Kidney (tissue), 11 donors: ENCODE data around the gene NPY4R2. TPM values are rescaled to one million over a fixed set of nuclear protein-coding genes. Genes with fewer than 3 reads are reported as not detected.
"Not testable (repeated sequence)": the region's sequence is repeated elsewhere in the genome, so short reads cannot be mapped to it uniquely, and the experiment has no call there.

Experiments used
- DNase-seq, 5 donors: peaks; one replicate each; pipeline ENCODE4 v3.0.0-alpha.2; 2013 to 2020
- FAIRE-seq: peaks from 2 replicates; lab custom pipeline; 2012; peaks lifted over from hg19 to GRCh38; lab: Jason Lieb, UNC
- H3K27ac ChIP-seq, 2 donors: one replicate each; pipeline ENCODE4 v1.7.0; 2013; ENCODE audit warnings: low read depth in 2 of 2, low read length in 2 of 2, inconsistent platforms in 1 of 2
- H3K27me3 ChIP-seq: one replicate; pipeline ENCODE4 v1.7.1; 2013; ENCODE audit warnings: low read length, inconsistent platforms; ENCODE audit not compliant: control insufficient read depth, insufficient read depth
- H3K36me3 ChIP-seq, 3 donors: one replicate each; pipeline versions ENCODE4 v1.7.0 to v1.7.1; 2013; ENCODE audit warnings: low read length in 3 of 3, control low read depth in 1 of 3, inconsistent platforms in 1 of 3; ENCODE audit not compliant: insufficient read depth in 3 of 3, control insufficient read depth in 2 of 3
- H3K4me1 ChIP-seq, 3 donors: one replicate each; pipeline versions ENCODE4 v1.7.0 to v1.7.1; 2013; ENCODE audit warnings: low read length in 3 of 3, inconsistent platforms in 1 of 3, low read depth in 1 of 3; ENCODE audit not compliant: control insufficient read depth in 2 of 3, insufficient read depth in 2 of 3
- H3K4me3 ChIP-seq, 3 donors: one replicate each; pipeline versions ENCODE4 v1.7.0 to v1.8.1; 2013; ENCODE audit warnings: low read length in 3 of 3, control low read depth in 1 of 3, inconsistent platforms in 1 of 3
- H3K9ac ChIP-seq, 3 donors: one replicate each; pipeline versions ENCODE4 v1.7.0 to v1.7.1; 2013; ENCODE audit warnings: low read length in 3 of 3, control low read depth in 1 of 3, inconsistent platforms in 1 of 3
- H3K9me3 ChIP-seq, 3 donors: one replicate each; pipeline versions ENCODE4 v1.7.0 to v1.7.1; 2013; ENCODE audit warnings: low read length in 3 of 3, control low read depth in 1 of 3, inconsistent platforms in 1 of 3; ENCODE audit not compliant: control insufficient read depth in 2 of 3, insufficient read depth in 1 of 3
- intact Hi-C: fragments of 100-400 bp; cut with DNase I; formaldehyde crosslinking; loops from one replicate; pipeline ENCODE4 v1.11.1; 2022
- polyA plus RNA-seq: library from polyadenylated mRNA; stranded (reverse); fragments of 350-450 nt; fragmentation: Illumina TruSeq; extraction: RNeasy Lipid Tissue Mini Kit (QIAGEN cat#74804); gene quantifications from one replicate; pipeline ENCODE4 v1.2.3, GENCODE V29; 2014; ENCODE audit warnings: low read depth, low replicate concordance; ENCODE audit not compliant: insufficient read depth
- total RNA-seq: library from RNA; stranded (reverse); fragmentation: NEBNext Ultra II Directional; extraction: Animal tissue kit (Norgen Biotek cat#: 25700); gene quantifications from one replicate; pipeline ENCODE4 v1.2.1, GENCODE V29; 2021
- donor health status: control.
- donor health status: control.
- donor health status: DM: yes; HTN: yes; CAD: no.
- donor health status: Normal renal cell carcinoma (clear cell type).

The NPY4R2 gene
- total and polyA plus RNA-seq, 2 donors from 2014 or later = not detected

DNA sequence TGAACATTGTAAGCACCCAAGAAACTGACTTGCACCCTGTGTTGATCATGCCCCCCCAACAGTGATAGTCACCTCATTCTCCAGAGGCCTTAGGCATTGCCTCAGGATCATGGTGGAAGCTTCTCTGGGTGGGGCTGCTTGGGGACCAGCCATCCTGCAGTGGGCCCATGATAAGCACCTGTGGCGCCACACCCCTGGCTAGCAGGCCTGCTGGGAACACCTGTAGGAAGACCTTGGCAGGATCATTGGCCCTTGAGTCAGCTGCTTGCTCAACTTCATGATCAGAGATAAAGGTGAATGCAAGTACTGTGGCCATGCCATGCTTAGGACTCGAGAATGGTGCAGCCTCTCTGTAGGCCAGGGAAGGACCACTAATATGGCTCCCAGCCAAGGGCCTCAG, 42.2 kb downstream of the NPY4R2 start:
- DNase-seq, FAIRE-seq, intact Hi-C loops: not testable (repeated sequence)

DNA sequence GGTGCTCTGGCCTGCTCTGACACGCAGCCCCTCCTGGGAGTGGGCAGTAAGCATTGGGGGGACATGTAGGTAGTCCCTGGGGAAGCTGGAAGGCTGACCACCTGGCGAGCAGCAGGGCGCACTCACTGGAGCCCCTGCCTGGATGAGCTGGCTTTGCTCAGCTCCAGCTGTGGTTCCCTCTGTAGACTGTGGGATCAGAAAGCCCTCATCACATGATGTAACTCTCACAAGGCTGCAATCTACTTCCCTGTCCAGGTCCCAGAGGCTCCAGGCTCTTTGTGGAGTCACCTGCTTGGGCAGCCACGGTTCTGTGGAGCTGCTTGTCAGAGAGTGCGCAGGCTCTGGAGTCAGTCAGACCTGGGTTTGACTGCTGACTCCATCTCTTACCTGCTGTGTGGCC, 44.3 kb downstream of the NPY4R2 start:
- H3K9ac ChIP-seq, H3K27ac ChIP-seq, H3K4me1 ChIP-seq, H3K9me3 ChIP-seq, DNase-seq, H3K27me3 ChIP-seq, H3K36me3 ChIP-seq, intact Hi-C loops, FAIRE-seq, H3K4me3 ChIP-seq: not testable (repeated sequence)

More for the DNA sequence above, 42.2 kb downstream of the NPY4R2 start:
- not testable (repeated sequence) for H3K27me3 ChIP-seq, H3K9me3 ChIP-seq, H3K4me3 ChIP-seq, H3K27ac ChIP-seq, H3K36me3 ChIP-seq, H3K4me1 ChIP-seq, H3K9ac ChIP-seq

DNA sequence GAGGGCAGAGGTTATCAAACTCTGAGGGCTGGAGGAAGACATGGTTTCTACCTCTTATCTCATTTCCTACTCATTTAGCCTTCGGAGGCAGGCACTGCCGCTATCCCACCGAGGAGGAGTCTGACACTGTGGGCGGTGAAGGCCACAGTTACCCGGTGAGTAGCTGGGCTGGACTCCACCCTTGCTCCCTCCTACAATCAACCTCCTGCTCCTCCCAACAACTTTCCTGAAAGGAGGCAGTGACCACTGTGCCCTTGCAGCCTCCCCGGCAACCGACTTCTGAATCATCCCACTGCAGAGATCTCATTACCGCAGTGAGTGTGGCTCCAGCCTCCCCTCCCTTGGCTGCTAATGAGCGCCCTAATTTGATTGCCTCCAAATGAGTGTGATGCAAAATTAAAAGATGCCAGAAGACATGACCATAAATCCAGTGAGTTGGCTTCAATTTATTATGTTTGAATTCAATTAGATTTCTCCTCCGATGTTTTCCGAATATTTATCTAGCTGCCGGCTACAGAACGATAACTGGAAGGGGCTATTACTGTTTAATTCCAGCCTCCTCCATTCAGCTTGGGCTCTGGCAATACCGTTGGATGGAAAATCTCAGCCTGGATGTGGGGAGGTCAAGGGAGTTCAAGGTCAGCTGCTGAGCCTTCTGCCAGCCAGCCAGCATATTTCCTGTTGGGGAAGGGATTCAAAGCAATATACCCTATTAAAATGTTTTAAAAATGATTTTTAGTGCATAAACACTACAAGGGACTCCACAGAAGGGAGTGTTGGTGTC, 46.0 kb downstream of the NPY4R2 start:
- H3K9me3 ChIP-seq, H3K27me3 ChIP-seq, intact Hi-C loops, H3K36me3 ChIP-seq, H3K4me1 ChIP-seq, H3K4me3 ChIP-seq, DNase-seq, H3K9ac ChIP-seq, FAIRE-seq, H3K27ac ChIP-seq: not testable (repeated sequence)

GRCh38 chr10:47968988-47969387, 50.5 kb downstream of the NPY4R2 start:
- FAIRE-seq, H3K4me1 ChIP-seq, DNase-seq, H3K9ac ChIP-seq, H3K9me3 ChIP-seq, H3K27ac ChIP-seq, intact Hi-C loops, H3K36me3 ChIP-seq, H3K27me3 ChIP-seq, H3K4me3 ChIP-seq: not testable (repeated sequence)

GRCh38 chr10:47970047-47970446, 51.6 kb downstream of the NPY4R2 start:
- H3K27ac ChIP-seq, H3K36me3 ChIP-seq, H3K9ac ChIP-seq, H3K9me3 ChIP-seq, DNase-seq, intact Hi-C loops, H3K4me3 ChIP-seq, FAIRE-seq, H3K27me3 ChIP-seq, H3K4me1 ChIP-seq: not testable (repeated sequence)

DNA sequence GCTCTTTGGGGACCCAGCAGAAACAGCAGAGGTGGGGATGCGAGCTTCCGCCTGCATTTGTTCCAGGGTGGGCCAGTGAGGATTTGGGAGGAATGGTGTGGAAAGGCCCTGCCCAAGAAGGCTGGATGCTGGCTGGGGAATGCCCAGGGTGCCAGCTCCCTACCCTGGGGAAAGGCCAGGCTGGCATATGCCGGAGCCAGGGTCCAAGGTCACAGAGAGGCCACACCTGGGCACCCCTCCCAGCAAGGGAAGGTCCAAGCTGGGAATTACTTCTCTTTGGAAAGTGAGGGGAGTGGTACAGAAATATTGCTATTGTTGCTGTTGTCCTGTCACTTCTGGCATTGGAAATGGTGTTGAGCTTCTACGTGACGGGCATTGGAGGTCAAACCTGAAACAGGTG, 53.1 kb downstream of the NPY4R2 start:
- H3K9ac ChIP-seq, intact Hi-C loops, DNase-seq, H3K27me3 ChIP-seq, H3K4me1 ChIP-seq, H3K27ac ChIP-seq, H3K4me3 ChIP-seq, H3K9me3 ChIP-seq, H3K36me3 ChIP-seq, FAIRE-seq: not testable (repeated sequence)

DNA sequence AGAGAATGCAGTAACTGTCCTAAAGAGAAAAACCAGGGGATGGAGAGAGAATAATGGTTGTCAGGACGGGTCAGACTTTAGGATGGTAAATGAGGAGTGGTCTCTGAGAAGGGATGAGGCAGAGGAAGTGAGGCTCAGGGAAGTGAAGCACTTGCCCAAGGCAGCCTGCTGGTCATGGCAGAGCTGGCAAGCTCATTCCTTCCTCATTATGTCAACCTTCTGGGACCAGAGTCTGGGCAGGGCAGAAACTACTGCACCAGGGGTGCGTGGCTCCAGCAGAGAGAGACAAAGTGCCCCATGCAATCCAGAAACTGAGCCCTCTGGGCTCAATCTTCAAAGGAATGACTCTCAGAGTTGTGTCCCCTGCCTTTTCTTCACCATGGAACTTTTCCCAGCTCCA, 53.6 kb downstream of the NPY4R2 start:
- H3K27ac ChIP-seq, H3K4me1 ChIP-seq, intact Hi-C loops, H3K9ac ChIP-seq, H3K4me3 ChIP-seq, FAIRE-seq, H3K9me3 ChIP-seq, H3K27me3 ChIP-seq, DNase-seq, H3K36me3 ChIP-seq: not testable (repeated sequence)
